T follicular helper cell (primary cell): Measurements from ENCODE around the gene TOP1.
"Not testable (repeated sequence)": the region's sequence is repeated elsewhere in the genome, so short reads cannot be mapped to it uniquely, and the experiment has no call there.

Experiments
- DNase-seq: peaks from one replicate; pipeline ENCODE4 v3.0.0-alpha.2; 2020; ENCODE audit warnings: low read depth
- total RNA-seq, 2 experiments: gene quantifications; one replicate each; lab custom pipeline; 2026; lab: John Stamatoyannopoulos, UW

Gene TOP1
- total RNA-seq: 65.1 to 158 reads per million in 2 experiments

DNA sequence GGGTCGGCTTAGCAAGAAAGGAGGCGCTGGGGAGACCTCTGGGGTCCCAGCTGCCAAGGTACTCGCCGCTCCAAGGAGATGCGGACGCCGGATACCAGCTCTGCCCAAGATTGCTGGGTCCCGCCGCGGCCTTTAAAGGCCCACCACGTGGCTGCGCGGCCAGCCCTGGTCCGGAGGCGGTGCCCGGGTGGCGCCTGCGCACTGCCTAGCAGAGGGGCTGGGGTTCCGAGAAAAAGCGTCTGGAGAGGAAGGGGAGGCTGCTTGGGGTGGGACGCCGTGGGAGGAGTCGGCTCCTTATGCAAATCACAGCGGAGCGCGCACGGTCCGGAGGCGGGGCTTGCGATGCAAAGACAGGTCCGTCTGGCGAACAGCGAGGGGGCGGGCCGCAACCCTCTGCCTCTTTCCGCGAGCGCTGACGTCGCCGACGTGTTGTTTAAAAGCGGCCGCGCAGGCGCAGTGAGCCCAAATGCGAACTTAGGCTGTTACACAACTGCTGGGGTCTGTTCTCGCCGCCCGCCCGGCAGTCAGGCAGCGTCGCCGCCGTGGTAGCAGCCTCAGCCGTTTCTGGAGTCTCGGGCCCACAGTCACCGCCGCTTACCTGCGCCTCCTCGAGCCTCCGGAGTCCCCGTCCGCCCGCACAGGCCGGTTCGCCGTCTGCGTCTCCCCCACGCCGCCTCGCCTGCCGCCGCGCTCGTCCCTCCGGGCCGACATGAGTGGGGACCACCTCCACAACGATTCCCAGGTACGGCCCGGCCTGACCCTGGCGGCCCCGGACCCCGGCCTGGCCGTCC lies at the start of gene TOP1:
Gene TOP1, plus strand, starts transcription at position 464 of the 791 bp plus-strand sequence. Its CDS starts 246 bp downstream, at position 710.
- peak; percentile 99 for DNase-seq

DNA sequence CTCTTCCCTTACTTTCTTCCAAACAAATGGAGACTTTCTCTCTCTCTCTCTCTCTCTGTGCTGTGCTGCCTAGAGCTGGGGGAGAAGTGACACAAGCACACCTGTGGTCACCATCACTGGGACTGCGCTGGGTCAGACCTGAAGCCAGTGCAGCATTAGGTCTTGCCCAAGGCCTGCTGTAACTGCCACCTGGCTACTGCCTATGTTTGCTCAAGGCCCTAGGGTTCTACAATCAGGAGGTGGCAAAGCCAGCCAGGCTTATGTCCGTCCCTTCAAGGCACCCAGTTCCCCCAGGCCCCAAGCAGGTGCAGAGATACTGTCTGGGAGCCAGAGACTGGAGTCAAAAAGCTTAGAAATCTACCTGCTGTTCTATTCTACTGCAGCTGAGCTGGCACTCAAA lies 49.4 kb upstream of the TOP1 start:
- no peak for DNase-seq

DNA sequence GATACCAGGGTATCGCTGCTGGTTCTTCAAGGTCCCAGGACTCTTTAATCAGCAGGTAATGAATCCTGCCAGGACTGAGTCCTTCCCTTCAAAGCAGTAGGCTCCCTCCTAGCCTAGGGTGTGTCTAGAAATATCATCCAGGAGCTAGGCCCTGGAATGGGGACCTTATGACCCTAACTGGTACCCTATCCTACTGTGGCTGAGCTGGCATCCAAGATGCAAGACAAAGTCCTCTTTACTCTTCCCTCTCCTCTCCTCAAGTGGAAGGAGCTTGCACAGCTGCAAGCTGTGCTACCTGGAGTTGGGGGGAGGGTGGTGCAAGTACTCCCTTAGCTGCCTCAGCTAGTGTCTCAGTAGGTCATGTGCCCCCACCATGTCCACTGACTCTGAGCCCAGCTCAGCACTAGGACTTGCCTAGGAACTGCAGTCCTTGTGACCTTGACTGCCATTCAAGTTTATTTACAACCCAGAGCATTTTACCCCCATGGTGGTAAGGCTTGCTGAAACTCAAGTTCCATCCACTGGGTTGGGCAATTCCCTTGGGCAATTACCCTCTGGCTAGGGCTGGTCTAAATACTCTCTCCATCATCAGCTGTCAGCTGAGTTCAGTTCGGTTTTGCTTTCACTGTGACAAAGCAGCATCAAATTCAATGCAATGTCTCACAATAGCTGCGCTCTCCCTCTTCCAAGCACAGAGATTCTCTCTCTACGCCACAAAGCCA lies 48.4 kb upstream of the TOP1 start:
- DNase-seq: no peak

DNA sequence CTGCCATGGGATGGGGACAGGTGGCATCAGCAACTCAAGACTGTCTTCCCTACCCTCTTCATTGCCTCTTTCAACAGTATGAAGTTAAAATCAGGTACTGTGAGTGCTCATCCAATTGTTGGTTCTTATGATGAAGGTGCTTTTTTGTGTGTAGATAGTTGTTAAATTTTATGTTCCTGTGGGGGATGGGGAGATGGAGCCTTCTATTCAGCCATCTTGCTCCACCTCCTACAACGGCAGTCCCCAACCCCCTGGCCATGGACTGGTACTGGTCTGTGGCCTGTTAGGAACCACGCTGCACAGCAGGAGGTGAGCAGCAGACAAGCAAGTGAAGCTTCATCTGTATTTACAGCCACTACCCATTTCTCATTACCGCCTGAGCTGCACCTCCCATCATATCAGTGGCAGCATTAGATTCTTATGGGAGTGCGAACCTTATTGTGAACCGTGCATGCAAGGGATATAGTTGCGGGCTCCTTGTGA lies 47.8 kb upstream of the TOP1 start:
- no peak for DNase-seq

DNA sequence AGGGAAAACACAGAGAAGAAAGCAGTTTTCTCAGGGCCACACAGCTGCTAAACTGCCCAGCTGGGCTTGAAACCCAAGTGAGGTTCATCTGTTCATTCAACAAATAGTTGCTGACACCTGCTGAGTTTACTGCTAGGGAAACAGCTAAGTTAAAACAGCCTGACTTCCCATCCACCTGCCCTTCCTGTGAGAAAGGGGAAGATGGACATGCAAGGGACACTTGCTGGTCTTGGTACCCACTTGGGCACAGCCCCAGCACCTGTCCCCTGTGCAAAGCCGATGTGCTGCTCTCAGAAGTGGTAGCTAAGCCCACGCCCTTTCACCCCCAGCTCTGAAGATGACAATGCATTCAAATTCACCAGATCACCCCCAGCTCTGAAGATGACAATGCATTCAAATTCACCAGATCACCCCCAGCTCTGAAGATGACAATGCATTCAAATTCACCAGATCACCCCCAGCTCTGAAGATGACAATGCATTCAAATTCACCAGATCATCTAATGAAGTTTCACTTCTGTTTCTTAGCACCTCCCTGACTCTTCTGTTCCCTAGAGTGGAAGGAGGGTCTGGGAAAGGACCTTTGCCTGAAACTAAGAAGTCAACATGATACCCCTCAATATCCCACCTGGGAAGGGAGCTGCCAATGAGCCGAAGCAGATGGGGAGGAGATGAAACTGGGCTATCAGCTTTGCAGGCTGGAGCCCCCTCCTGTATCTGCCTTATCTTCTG lies 46.0 kb upstream of the TOP1 start:
- no peak for DNase-seq

DNA sequence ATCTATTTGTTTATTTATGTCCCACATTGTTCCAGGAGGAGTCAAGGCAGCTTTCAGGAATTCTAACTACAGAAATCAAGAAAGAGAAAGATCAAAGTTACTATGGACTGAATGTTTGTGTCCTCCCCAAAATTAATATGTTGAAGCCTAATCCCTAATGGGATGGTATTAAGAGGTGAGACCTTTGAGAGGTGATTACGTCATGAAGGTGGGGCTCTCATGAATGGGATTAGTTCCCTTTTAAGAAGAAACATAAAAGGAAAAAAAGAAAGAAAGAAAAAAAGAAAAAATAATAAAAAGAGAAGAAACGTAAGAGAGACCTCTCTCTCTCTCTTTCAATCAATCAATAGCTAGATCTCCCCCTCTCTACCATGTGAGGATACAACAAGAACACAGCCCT lies 44.7 kb upstream of the TOP1 start:
- DNase-seq: no peak

DNA sequence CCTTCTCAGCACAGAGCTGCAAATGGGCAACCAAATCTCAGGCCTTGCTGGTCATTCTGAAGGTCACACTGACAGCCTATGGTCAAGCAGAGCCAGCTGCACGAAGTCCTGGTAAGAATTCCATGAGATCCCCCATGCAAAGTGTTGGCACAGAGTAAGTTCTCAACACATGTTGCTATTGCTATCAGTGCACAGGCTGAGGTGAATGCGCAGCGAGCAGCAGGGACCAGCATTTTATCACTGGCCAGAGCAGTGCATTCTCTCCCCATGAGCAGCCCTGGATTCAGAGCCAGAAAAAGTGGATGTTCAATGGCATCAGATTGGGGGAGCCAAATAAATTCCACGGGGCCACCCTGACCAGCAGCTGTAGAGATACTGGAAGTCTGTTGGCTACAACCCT lies 44.1 kb upstream of the TOP1 start:
- no peak for DNase-seq

DNA sequence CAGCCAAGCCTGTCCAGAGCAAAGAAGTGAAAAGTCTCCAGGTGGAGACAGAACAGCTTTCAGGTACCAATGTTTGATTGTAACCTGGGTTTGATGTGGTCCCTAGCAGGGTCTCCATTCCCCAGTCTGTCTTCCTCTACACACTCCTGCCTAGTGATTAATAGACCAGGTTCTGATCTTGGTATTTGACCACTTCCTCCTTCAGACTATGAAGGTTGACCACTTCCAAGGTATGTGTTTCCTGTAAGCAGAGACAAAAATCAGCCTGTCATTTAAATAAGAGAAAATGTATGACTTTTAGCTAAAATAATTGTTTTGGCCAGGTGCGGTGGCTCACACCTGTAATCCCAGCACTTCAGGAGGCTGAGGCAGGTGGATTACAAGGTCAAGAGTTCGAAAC lies 41.8 kb upstream of the TOP1 start:
- no peak for DNase-seq

DNA sequence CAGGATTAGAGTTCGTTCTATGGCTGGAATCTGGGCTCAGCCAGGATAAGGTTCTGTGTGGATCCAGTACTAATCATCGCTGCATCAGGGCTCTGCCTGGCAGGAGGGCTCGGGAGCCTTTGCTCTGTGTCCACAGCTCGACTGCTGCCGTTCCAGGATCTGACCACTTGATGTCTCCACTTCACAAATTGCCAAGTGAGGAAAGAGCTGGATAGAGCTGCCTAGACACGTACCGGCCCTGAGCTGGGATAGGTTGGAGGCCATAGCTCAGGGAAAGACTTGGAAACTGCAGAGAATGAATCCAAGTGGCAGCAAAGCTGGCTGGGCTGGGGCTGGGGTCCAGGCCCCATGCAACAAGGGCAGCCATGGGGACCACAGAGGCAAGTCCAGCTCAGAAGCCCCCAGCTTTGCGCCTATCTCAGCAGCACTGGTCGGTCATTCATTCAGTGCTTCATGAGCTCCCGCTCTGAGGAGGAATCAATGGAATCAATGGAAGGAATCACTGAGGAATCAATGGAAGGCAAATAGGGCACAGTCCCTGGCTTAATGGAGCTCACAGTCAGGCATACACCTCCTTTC lies 38.0 kb upstream of the TOP1 start:
- DNase-seq: peak; percentile 33

DNA sequence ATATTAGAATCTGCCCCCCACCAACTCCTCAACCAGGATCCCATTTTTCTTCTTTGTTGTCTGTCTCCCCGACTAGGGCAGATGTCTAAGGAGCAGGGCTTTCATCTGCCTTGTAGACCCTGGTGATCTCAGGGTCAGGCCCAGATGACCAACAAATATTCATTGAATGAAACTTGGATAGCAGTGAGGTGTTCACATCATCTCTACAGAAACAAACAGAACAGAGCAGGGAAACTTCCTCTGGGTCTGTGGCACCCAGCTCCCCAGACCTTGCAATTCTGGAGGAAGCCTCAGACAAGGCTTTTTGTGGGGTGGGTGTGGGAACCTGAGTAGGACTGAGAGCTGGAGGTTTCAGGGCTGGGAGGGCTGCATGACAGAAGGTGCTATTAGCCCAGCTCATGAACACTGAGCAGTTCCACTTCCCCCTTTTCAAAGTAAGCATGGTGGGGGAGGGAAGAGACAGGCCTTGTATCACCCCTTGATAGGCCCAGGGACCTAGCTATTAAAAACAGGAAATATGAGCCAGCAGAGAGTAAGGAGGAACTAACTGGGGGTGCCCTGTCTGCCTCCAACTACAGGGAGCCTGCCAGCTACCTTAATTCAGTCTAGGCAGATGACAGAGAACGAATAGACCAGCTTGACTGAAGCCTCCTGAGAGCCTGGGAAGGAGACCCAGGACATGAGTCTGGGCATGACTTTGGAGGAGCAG lies 37.3 kb upstream of the TOP1 start:
- DNase-seq: no peak

DNA sequence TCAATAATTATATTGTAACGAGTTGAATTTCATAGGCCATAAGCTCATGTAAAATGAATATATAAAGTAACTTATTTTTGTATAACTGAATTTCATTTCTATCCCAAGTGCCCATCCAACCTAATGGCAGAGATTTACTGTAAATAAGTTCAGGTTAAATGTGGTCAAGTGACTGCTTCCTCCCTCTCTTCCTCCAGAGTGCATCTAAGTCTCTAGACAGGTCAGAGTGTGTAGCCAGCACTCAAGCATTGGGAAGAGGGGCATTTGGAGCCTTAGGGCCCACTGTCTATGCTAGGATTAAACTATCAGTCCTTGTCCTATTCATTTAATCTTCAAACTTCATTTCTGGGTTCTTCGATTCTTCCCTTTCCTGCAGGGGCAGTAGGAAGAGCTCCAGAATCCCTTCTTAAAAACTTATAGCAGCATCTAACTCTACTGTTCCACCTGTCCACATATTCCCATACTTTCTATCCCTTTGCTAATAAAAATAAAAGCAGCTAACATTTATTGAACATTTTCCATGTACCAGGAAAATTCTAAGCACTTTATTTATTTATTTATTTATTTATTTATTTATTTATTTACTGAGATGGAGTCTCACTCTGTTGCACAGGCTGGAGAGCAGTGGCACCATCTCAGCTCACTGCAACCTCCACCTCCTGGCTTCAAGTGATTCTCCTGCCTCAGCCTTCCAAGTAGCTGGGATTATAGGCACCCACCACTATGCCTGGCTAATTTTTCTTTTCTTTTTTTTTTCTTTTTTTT lies 36.1 kb upstream of the TOP1 start:
- no peak for DNase-seq

DNA sequence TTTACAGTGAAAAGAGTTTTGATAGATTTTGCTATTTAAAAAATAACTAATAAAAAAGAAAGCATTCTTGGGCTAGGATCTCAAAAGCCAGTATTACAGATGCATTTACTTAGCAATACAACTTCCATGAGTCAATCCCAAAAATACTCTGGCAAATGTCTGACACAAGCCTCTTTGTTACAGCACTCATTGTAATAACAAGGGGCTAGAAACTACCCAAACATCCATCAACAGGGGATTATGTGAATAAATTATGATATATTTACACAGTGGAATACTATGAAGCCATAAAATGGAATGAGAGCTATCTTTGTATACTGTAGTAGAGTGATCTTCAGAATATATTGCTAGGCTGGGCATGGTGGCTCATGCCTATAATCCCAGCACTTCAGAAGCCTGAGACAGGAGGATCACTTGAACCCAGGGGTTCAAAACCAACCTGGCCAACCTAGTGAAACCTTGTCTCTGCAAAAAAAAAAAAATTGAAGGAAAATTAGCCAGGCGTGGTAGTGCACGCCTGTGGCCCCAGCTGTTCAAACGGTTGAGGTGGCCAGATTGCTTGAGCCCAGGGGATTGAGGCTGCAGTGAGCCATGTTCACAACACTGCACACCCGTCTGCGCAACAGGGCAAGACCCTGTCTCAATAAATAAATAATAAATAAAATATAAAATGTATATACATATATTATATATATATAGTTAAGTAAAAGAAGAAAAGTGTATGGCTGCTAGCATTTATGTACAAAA lies 34.7 kb upstream of the TOP1 start:
- no peak for DNase-seq

DNA sequence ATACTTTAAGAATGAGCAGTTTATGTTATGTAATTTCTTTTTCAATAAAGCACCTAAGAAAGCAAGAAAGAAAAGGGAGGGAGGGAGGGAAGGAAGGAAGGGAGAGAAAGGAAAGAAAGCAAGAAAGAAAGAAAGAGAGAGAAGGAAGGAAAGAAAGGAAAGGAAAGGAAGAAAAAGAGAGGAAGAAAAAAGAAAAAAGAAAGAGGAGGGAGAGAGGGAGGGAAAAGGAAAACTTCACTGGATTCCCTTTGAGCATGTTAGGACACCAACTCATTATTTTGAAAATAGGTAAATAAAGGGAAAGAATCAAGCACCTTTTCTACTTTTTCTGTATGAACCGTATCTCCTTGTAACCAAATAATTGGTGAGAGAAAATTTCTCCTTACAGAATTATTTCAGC lies 32.3 kb upstream of the TOP1 start:
- DNase-seq: no peak

DNA sequence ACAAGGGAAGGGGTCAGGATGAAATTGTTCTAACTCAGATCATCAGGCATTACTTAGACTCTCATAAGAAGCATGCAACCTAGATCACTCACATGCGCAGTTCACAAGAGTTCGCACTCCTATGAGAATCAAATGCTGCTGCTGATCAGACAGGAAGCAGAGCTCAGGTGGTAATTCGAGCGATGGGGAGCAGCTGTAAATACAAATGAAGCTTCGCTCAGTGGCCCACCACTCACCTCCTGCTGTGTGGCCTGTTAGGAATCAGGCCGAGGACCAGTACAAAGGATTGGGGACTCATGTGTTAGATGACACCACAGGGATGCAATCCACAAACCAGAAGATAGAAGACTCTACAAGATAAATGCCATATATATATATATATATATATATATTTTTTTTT lies 31.5 kb upstream of the TOP1 start:
- DNase-seq: no peak

DNA sequence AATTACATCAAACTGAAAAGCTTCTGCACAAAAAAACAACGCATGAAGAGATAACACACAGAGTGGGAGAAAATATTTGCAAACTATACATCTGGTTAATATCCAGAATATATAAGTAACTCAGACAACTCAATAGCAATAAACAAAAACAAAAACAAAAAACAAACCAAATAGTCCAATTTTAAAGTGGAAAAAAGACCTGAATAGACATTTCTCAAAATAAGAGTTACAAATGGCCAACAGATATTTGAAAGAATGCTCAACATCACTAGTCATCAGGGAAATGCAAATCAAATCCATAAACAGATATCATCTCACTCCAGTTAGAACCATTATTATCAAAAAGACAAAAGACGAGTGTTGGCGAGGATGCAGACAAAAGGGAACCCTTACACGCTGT lies 28.8 kb upstream of the TOP1 start:
- no peak for DNase-seq

DNA sequence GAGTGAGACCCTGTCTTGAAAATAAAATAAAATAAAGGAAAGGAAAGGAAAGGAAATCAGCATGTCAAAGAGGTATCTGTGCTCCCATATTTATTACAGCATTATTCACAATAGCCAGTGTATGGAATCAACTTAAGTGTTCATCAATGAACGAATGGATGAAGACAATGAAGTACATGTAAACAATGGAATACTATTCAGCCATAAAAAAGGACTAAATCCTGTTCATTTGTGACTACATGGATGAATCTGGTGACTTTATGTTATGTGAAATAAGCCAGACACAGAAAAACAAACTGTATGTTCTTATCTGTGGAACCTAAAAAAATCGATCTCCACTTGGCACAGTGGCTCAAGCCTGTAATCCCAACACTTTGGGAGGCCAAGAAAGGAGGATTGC lies 28.0 kb upstream of the TOP1 start:
- DNase-seq: no peak

DNA sequence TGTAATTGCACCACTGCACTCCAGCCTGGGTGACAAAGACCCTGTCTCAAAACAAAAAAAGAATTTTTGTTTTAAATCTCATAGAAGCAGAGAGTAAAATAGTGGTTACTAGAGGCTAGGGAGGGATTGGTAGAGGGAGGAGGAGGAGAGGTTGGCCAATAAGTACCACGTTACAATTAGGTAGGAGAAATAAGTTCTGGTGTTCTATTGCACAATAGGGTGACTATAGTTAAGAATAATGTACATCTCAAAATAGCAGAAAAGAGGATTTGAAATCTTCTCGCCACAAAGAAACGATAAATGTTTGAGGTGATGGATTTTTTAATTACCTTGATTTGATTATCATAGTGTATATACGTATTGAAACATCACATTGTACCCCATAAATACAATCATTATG lies 27.1 kb upstream of the TOP1 start:
- no peak for DNase-seq

DNA sequence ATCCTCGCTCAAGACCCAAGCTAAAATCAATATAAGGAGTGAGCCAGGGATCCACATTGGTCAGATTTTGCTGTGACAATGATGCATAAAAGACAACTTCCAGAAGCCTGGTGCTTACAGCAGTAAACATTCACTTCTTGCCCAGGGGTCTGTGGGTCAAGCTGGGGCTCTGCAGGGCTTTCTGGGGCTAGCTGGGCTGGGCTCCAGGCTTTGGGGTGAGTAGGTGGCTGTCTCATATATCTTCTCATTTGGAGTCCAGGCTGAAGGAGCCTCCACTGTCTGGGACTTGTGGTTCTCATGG lies 25.8 kb upstream of the TOP1 start:
- DNase-seq: no peak

DNA sequence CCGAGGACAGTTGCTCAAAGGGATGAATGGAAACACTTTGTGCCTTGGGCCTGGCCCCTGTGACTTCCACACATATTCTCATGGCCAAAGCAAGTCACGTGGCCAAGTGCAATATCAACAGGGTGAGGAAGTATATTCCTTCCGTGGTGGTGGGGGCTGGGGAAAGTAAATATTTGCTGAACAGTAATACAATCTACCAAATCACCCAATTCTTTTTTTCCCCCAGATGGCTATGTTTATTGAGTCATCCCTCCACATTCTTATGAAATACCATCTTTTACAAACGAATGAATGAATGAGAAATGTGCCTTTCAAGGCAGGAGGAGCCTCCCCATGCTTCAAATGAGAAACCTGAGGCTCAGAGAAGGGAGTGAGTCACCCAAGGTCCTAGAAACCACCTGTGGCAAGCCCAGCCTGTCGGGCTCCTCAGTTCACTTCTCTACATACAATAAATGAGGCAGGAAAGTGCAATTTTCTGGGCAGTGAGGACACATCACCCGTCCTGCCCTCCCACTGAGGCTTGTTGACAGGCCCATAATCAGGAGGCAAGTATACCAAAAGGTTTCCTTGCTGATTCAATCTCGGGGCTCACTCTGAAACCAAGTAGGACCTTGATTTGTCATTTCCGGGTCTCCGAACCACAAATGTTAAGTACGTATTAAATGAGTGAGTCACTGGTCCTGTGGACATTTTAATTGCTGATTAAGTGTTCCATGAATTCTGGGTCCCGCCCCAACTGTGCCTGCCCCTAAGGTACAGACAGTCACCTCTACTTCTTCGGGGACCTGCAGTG lies 25.3 kb upstream of the TOP1 start:
- DNase-seq: peak; percentile 41

DNA sequence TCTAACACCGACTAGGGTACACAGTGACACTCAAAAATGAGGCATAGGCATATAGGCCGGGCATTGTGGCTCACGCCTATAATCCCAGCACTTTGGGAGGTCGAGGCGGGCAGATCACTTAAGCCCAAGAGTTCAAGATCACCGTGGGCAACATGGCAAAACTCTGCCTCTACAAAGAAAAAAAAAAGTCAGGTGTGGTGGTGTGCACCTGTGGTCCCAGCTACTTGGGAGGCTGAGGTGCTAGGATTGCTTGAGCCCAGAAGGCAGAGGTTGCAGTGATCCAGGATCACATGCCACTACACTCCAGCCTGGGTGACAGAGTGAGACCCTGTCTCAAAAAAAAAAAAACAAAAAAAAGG lies 24.7 kb upstream of the TOP1 start:
- not testable (repeated sequence) for DNase-seq
